ENCODE measurements around the gene LCTL.

- TF ChIP-seq CTCF (IDR thresholded peaks at IDR 0.05) (no peak), ZFX (IDR thresholded peaks at IDR 0.05; ENCODE audit: borderline replicate concordance) (no peak)
These were observed 2.7 kb downstream of the LCTL start for GRCh38 chr15:66563126-66563525.

Measured in 22Rv1 (cell line).